ENCODE measurements around the gene NDUFA1.
"Not testable (repeated sequence)": the region's sequence is repeated elsewhere in the genome, so short reads cannot be mapped to it uniquely, and the experiment has no call there.

The NDUFA1 gene

GRCh38 chrX:119916310-119916709 is 44.7 kb downstream of the NDUFA1 start:
- no peak for DNase-seq

- no peak for DNase-seq
Observed at GRCh38 chrX:119917877-119918276, 46.2 kb downstream of the NDUFA1 start.

- DNase-seq: no peak
Observed at GRCh38 chrX:119919835-119920585, 48.4 kb downstream of the NDUFA1 start.

- not testable (repeated sequence) for DNase-seq
Observed at GRCh38 chrX:119922391-119922790, 50.8 kb downstream of the NDUFA1 start.
